Neural progenitor cell (in vitro differentiated cells): Measurements from ENCODE around the gene CYB5A.

Source experiments
- EZH2 ChIP-seq: fragments of 200-600 bp; sonication (generic); IDR thresholded peaks from 2 replicates; pipeline ENCODE4 v1.6.1; 2017; ENCODE audit warnings: antibody characterized with exemption, mild to moderate bottlenecking, moderate library complexity
- EZH2phosphoT487 ChIP-seq: fragments of 200-600 bp; sonication (generic); IDR thresholded peaks from 2 replicates; pipeline ENCODE4 v1.6.1; 2017; ENCODE audit warnings: antibody characterized with exemption
- TF ChIP-seq, protein P1 (sequence below): fragments of 200-600 bp; sonication (generic); IDR thresholded peaks from 2 replicates; pipeline ENCODE4 v1.5.1; 2017; ENCODE audit warnings: antibody characterized with exemption, mild to moderate bottlenecking

DNA sequence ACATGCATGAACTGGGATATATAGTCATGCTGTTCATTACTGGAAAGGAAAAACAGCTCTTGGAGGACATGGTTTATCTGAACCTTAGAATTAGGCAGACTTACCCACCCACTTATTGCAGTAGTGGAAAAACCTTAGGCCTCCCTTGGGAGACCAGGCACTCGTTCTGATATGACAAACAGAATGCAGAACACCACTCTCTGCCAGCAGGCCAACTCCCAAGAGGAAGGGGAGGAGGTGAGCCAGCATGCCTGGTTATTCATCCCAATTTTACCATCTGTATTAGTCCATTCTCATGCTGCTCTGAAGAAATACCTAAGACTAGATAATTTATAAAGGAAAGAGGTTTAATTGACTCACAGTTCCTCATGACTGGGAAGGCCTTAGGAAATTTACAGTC, 41.3 kb upstream of the CYB5A start:
- TF ChIP-seq EZH2 = no peak
- TF ChIP-seq, protein P1, sequence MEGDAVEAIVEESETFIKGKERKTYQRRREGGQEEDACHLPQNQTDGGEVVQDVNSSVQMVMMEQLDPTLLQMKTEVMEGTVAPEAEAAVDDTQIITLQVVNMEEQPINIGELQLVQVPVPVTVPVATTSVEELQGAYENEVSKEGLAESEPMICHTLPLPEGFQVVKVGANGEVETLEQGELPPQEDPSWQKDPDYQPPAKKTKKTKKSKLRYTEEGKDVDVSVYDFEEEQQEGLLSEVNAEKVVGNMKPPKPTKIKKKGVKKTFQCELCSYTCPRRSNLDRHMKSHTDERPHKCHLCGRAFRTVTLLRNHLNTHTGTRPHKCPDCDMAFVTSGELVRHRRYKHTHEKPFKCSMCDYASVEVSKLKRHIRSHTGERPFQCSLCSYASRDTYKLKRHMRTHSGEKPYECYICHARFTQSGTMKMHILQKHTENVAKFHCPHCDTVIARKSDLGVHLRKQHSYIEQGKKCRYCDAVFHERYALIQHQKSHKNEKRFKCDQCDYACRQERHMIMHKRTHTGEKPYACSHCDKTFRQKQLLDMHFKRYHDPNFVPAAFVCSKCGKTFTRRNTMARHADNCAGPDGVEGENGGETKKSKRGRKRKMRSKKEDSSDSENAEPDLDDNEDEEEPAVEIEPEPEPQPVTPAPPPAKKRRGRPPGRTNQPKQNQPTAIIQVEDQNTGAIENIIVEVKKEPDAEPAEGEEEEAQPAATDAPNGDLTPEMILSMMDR = no peak
- no peak for TF ChIP-seq EZH2phosphoT487
